ENCODE measurements around the gene STAG1.
"Not testable (repeated sequence)": the region's sequence is repeated elsewhere in the genome, so short reads cannot be mapped to it uniquely, and the experiment has no call there.

Gene STAG1

DNA sequence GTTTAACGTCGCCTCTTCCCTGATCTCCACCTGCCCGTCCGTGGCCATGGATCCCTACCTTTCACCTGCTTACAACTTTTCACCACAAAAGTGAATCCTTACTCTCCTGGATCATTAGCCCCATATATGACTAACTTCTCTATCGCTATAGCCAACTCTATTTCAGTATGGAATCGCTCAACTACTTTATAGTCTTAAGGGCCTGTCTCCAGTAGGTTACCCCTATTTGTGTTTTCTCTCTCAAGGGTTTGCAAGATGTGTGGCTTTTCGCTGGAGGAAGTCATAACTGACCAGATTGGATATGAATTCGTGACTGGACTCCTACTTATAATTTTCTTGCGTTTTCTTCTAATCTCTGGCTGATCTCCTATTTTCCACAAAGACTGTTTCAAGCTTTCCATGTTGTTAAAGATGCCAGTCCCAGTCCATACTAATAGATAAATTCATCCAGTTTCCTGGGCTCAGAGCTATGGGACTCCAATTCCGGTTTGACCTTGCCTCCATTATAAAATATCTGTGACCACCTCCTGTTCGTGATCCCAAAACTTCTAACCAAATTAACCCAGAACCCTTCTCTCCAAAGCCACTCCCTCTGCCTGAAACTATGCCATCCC is 1.3 kb upstream of the STAG1 start:
- no peak for DNase-seq (ENCODE audit: low read depth)
- TF ChIP-seq, protein P1, sequence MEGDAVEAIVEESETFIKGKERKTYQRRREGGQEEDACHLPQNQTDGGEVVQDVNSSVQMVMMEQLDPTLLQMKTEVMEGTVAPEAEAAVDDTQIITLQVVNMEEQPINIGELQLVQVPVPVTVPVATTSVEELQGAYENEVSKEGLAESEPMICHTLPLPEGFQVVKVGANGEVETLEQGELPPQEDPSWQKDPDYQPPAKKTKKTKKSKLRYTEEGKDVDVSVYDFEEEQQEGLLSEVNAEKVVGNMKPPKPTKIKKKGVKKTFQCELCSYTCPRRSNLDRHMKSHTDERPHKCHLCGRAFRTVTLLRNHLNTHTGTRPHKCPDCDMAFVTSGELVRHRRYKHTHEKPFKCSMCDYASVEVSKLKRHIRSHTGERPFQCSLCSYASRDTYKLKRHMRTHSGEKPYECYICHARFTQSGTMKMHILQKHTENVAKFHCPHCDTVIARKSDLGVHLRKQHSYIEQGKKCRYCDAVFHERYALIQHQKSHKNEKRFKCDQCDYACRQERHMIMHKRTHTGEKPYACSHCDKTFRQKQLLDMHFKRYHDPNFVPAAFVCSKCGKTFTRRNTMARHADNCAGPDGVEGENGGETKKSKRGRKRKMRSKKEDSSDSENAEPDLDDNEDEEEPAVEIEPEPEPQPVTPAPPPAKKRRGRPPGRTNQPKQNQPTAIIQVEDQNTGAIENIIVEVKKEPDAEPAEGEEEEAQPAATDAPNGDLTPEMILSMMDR (conservative IDR thresholded peaks at IDR 0.05; ENCODE audit: low read depth, low read length) = no peak
- peak overlapping the region; percentile 61 for H3K4me3 ChIP-seq (ENCODE audit: low read length)

DNA sequence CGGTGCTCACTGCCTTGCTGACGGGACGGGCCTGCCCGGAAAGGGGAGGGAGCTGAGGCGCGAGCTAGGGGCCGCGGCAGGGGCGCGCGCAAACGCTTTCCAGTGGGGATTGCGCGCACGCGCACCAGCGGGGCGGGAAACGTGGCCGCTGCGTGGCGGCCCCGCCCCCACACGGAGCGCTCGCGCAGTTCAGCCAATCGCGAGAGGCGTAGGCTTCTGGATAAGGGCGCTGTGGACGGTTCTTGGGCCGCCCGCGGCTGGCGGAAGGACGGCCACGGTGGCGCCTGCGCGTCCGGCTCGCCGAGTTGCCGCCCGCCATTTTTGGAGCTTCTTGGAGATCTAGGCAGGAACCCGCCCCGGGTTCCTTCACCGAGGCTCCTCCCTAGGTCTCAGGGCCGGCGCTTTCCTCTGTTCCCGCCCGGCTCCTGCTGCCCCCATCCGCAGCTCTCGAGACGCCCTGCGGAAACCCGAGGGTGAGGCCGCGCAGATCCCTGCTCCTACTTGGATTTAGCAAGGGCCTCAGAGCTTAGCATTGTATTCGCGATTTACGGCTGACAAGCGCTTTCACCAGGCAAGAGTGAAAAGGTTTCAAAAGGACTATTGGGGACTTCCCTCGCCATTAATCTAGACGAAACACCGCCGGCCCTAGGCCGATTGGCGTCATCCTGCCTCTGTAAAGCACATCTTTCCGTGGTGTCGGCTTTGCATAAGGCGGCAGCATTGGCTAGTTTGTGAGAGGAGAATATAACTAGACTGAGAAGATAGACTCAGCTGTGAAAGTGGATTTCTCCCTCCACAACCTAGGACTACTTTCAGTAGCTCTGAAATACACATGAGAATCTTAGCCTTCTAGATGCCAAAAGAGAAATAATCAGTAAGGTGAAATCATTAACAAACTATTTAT is 496 bp upstream of the STAG1 start:
- TF ChIP-seq, protein P1 (conservative IDR thresholded peaks at IDR 0.05; ENCODE audit: low read depth, low read length) = peak; percentile 30
- DNase-seq (ENCODE audit: low read depth) = peak; percentile 91
- H3K4me3 ChIP-seq (ENCODE audit: low read length) = peak overlapping the region; percentile 61

DNA sequence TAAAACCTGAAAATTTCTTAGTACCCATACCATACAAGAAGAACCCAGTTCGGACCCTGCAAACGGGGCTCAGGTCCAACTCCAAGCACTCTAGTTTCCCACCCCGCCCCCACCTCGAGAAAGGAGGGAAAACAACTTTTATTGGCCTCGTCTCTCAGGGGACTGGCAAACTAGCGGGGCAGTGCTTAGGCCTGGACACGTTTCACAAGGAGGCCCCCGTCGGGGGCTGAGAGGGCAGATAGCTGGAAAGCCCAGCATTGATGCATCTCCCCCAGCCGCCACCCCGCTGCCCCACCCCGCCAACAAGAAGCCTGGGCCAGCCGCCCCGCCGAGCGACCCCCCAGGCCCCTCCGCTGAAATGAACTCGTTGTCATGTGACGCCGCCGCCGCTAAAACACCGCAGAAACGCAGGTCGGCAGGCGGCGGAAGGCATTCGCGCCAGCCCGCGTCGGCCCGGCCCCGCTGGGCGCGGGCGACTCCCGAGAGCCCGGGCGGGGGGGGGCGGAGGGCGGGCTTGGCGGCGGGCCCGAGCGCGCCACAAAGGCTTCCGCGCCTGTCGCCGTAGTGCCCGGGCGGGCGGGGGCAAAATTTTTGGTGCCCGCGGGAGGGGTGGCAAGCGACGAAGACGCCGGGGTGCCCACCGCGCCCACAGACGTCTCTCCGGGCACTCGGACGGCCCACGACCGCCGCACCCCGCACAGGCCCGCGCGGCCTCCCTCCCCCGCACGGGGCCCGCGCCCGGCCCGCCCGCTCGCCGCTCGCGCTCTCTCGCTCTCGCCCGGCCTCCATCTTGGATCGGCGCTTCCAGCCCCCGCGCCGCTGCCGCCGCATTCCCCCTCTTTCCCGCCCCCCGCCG is 634 bp downstream of the STAG1 start:
- TF ChIP-seq, protein P1 (conservative IDR thresholded peaks at IDR 0.05; ENCODE audit: low read depth, low read length) = no peak
- DNase-seq (ENCODE audit: low read depth) = no peak
- H3K4me3 ChIP-seq (ENCODE audit: low read length) = peak overlapping the region; percentile 61

DNA sequence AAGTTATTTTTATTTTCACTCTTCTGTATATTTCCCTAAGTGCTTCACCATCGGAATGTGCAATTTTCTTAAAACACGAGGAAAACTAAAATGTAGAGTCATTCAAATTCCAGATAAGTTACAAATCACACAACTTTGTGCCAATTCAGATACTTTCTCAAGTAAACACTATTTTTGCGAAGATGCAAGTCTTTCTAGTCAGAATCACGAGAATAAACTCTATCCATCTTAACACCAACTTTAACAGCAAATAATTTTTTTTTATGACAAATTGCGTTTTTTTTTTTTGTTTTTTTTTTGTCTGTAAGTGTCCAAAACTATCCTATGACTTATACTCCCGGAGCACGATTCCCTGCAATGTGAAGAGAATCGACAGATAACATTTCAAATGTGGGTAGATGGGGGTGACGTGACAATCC is 1.3 kb downstream of the STAG1 start:
- peak overlapping the region; percentile 61 for H3K4me3 ChIP-seq (ENCODE audit: low read length)
- TF ChIP-seq, protein P1 (conservative IDR thresholded peaks at IDR 0.05; ENCODE audit: low read depth, low read length) = no peak
- no peak for DNase-seq (ENCODE audit: low read depth)

DNA sequence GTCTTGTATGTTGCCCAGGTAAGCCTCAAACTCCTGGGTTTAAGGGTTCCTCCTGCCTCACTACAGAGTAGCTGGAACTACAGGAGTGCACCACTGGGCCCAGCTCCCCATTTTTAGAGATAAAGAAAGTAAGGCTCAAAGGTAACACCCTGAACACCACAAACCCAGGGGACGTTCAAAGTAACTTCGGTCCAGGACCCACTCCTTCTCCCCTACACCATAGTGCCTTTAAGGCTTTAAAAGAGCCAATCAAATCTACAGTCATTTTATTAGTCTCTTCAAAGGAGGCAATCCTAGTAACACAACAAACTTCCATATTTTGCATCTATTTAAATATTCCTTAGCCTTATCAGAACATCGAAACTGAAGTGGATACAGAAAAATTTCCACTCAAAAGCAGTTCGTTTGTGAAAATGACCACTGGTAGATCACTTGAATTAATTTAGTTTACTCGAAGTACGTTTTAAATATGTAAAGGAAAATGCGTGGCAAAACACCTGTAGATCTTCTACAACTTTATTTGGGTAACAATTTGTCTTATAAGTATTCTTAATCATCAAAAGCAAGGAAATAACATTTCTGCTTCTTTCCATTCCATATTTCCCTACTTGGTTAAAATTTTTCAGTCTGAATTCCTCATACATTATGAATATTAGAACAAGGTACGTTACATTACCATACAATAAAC is 1.8 kb downstream of the STAG1 start:
- no peak for DNase-seq (ENCODE audit: low read depth)
- TF ChIP-seq, protein P1 (conservative IDR thresholded peaks at IDR 0.05; ENCODE audit: low read depth, low read length) = no peak
- peak overlapping the region; percentile 61 for H3K4me3 ChIP-seq (ENCODE audit: low read length)

DNA sequence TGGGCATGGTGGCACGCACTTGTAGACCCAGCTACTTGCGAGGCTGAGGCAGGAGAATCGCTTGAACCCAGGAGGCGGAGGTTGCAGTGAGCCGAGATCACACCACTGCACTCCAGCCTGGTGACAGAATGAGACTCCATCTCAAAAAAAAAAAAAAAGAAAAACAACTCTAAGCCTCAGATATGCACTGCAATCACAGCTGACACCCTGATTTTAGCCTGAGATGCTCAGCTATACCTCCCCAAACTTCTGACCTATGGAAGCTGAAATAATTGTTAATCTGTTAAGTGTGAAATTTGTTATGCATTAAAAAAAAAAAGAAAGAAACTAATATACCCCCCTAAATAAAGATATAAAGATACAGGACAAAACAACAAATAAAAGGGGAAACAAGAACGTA is 2.6 kb downstream of the STAG1 start:
- not testable (repeated sequence) for H3K4me3 ChIP-seq (ENCODE audit: low read length); DNase-seq (ENCODE audit: low read depth)

DNA sequence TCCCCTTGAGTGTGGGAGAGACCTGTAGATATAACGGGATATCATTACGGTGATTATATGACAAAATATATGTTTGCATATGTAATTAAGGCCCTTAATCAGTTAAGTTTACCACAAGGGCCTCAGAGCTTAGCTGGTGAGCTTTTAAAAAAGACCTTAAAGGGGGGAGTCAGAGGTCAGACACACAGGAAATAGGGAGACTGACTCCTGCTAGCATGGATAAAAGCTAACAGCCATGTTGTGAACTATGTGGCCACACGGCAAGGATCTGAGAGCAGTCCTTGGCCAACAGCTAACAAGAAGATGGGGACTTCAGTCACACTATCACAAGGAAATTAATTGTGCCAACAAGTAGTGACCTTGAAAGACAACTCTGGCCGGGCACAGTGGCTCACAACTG is 3.1 kb downstream of the STAG1 start:
- no peak overlapping the region for H3K4me3 ChIP-seq (ENCODE audit: low read length)
- DNase-seq (ENCODE audit: low read depth) = no peak
- TF ChIP-seq, protein P1 (conservative IDR thresholded peaks at IDR 0.05; ENCODE audit: low read depth, low read length) = no peak

Measured in retinal pigment epithelial cell (primary cell).